ENCODE data around the gene CIC. TPM values are rescaled to one million over a fixed set of nuclear protein-coding genes. Genes with fewer than 3 reads are reported as not detected.

CIC gene
- total RNA-seq, 4 donors from 2014 or later, result 57.5 to 91.6 (median 81.9) TPM

- no peak for TF ChIP-seq CTCF (IDR thresholded peaks at IDR 0.05)
- no peak for TF ChIP-seq POLR2AphosphoS5 (IDR thresholded peaks at IDR 0.05)
- no peak for TF ChIP-seq POLR2A (IDR thresholded peaks at IDR 0.05)
- TF ChIP-seq EP300 (IDR thresholded peaks at IDR 0.05), result no peak
- no peaks in the 10 kb centered on the region for H3K27me3 ChIP-seq
- WGBS, result 83% methylated on average over 34 of the region's 41 CpGs
- no peak for DNase-seq (ENCODE audit: low spot score in 2 of 2)
- H3K27ac ChIP-seq, result peak overlapping the region; percentile 47
- peaks cover 16% of the 10 kb centered on the region for H3K36me3 ChIP-seq
- peaks cover 98% of the 10 kb centered on the region for H3K4me1 ChIP-seq
- no peaks in the 10 kb centered on the region for H3K9me3 ChIP-seq
- H3K4me3 ChIP-seq, result no peak overlapping the region
Observed at GRCh38 chr19:42248270-42249148, 20.5 kb upstream of the CIC start.

- DNase-seq (ENCODE audit: low spot score in 2 of 2), result peak in 1 of 2 donors; percentile 71
- Histone ChIP-seq H3K27me3 (no peaks in the 10 kb centered on the region), H3K4me1 (peaks cover 92% of the 10 kb centered on the region), H3K36me3 (peaks cover 16% of the 10 kb centered on the region), H3K4me3 (no peak overlapping the region), H3K27ac (peak overlapping the region; percentile 97), H3K9me3 (no peaks in the 10 kb centered on the region)
- WGBS, result 78% methylated on average over 25 of the region's 36 CpGs
- TF ChIP-seq EP300 (IDR thresholded peaks at IDR 0.05) (no peak), POLR2A (IDR thresholded peaks at IDR 0.05) (no peak), CTCF (IDR thresholded peaks at IDR 0.05) (no peak), POLR2AphosphoS5 (IDR thresholded peaks at IDR 0.05) (no peak)
Observed at GRCh38 chr19:42249149-42249750, 19.8 kb upstream of the CIC start.

- 80% methylated on average over 6 of the region's 6 CpGs for WGBS
Observed at GRCh38 chr19:42249769-42250168, 19.3 kb upstream of the CIC start.

GRCh38 chr19:42250183-42250665, 18.8 kb upstream of the CIC start:
- H3K4me3 ChIP-seq, result peak overlapping the region; percentile 85
- H3K36me3 ChIP-seq, result peaks cover 16% of the 10 kb centered on the region

More at GRCh38 chr19:42249769-42250168, 19.3 kb upstream of the CIC start:
- Histone ChIP-seq H3K4me1 (peaks cover 87% of the 10 kb centered on the region), H3K27ac (peak overlapping the region; percentile 97), H3K27me3 (no peaks in the 10 kb centered on the region), H3K4me3 (no peak overlapping the region), H3K36me3 (peaks cover 16% of the 10 kb centered on the region), H3K9me3 (no peaks in the 10 kb centered on the region)
- TF ChIP-seq EP300 (IDR thresholded peaks at IDR 0.05) (no peak), POLR2AphosphoS5 (IDR thresholded peaks at IDR 0.05) (no peak), CTCF (IDR thresholded peaks at IDR 0.05) (no peak), POLR2A (IDR thresholded peaks at IDR 0.05) (no peak)
- DNase-seq (ENCODE audit: low spot score in 2 of 2), result no peak

More at GRCh38 chr19:42250183-42250665, 18.8 kb upstream of the CIC start:
- no peaks in the 10 kb centered on the region for H3K27me3 ChIP-seq
- 52% methylated on average over 5 of the region's 15 CpGs for WGBS
- TF ChIP-seq CTCF (IDR thresholded peaks at IDR 0.05) (no peak), EP300 (IDR thresholded peaks at IDR 0.05) (no peak), POLR2A (IDR thresholded peaks at IDR 0.05) (no peak), POLR2AphosphoS5 (IDR thresholded peaks at IDR 0.05) (no peak)
- peaks cover 84% of the 10 kb centered on the region for H3K4me1 ChIP-seq
- peak overlapping the region; percentile 97 for H3K27ac ChIP-seq
- peak in 1 of 2 donors; percentile 77 for DNase-seq (ENCODE audit: low spot score in 2 of 2)
- H3K9me3 ChIP-seq, result no peaks in the 10 kb centered on the region

Measured in suprapubic skin (tissue), 4 donors.